ENCODE data around the gene ZBTB8A.
A peak's percentile ranks its signal among the peaks of the same experiment; 100 is the strongest.

ZBTB8A gene

DNA sequence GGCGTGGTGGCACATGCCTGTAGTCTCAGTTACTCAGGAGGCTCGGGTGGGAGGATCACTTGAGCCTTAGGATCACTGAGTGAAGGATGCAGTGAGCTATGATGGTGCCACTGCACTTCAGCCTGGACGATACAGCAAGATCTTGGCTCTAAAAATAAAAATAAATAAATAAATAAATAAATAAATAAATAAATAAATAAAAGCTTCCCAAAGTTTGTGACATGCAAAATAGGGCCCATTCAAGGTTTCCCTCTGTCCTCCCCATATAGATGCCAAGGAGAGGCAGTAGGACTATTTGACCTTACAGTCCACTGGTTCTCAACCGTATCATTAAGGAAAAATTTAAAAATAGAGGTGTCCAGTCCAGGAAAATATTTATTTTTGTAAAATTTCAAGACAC, 70.0 kb downstream of the ZBTB8A start:
- H3K27ac ChIP-seq: no peak overlapping the region
- TF ChIP-seq, protein P1, sequence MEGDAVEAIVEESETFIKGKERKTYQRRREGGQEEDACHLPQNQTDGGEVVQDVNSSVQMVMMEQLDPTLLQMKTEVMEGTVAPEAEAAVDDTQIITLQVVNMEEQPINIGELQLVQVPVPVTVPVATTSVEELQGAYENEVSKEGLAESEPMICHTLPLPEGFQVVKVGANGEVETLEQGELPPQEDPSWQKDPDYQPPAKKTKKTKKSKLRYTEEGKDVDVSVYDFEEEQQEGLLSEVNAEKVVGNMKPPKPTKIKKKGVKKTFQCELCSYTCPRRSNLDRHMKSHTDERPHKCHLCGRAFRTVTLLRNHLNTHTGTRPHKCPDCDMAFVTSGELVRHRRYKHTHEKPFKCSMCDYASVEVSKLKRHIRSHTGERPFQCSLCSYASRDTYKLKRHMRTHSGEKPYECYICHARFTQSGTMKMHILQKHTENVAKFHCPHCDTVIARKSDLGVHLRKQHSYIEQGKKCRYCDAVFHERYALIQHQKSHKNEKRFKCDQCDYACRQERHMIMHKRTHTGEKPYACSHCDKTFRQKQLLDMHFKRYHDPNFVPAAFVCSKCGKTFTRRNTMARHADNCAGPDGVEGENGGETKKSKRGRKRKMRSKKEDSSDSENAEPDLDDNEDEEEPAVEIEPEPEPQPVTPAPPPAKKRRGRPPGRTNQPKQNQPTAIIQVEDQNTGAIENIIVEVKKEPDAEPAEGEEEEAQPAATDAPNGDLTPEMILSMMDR (conservative IDR thresholded peaks at IDR 0.05): no peak
- TF ChIP-seq ZFX (IDR thresholded peaks at IDR 0.05): no peak

DNA sequence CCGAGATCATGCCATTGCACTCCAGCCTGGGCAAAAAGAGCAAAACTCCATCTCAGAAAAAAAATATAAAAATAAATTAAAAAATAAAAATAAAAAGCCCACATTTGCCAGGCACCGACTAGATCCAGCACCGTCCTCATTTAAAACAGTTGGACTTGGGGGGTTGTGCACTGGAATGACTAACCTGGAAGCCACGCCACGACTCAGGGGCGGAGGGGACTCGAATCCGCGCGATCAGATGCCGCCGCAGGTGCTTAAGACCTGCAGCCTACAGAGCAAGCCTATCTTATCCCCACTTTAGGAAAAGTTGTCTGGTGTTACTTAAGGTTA, 72.6 kb downstream of the ZBTB8A start:
- H3K27ac ChIP-seq: peak overlapping the region; percentile 36
- TF ChIP-seq ZFX (IDR thresholded peaks at IDR 0.05): no peak
- TF ChIP-seq, protein P1 (conservative IDR thresholded peaks at IDR 0.05): no peak

DNA sequence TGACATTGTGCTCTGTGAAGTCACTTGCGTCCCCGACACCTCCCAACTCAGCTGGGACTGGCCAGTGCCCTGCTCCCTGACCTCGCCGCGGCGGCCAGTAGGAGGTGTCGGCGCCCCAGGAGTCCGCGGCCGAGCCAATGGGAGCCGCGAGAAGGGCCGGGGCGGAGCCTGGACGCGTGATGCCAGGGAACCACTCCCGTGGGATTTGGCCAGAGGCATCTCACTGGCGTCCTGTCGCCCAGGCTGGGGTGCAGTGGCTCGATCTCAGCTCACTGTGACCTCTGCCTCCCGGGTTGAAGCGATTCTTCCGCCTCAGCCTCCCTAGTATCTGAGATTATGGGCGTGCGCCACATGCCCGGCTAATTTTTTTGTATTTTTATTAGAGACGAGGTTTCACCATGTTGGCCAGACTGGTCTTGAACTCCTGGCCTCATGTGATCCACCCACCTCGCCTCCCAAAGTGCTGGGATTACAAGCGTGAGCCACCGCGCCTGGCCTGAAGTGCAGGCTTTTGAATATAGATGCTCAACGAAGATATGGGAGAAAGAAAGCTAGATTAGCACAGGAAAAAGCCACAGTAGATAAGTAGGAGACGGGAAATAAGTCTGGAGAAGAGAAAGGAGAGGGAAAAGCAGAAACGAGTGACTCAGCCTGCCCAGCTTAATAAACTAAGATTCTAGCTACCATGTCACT, 73.1 kb downstream of the ZBTB8A start:
- H3K27ac ChIP-seq: peak overlapping the region; percentile 36
- TF ChIP-seq ZFX (IDR thresholded peaks at IDR 0.05): no peak
- TF ChIP-seq, protein P1 (conservative IDR thresholded peaks at IDR 0.05): no peak; the same call in 1 of the 2 replicates

DNA sequence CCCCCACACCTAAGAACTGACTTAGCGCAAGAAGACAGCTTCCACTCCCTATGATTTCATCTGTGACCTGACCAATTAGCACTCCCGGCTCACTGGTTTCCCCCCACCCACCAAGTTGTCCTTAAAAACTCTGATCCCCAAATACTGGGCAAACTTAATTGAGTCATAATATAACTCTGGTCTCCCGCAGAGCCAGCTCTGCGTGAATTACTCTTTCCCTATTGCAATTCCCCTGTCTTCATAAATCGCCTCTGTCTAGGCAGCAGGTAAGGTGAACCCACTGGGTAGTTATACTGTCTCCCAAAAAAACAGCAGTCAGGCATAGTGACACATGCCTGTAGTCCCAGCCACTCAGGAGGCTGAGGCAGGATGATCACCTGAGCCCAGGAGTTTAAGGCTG, 74.2 kb downstream of the ZBTB8A start:
- H3K27ac ChIP-seq: no peak overlapping the region
- no peak for TF ChIP-seq ZFX (IDR thresholded peaks at IDR 0.05)
- TF ChIP-seq, protein P1 (conservative IDR thresholded peaks at IDR 0.05): no peak

DNA sequence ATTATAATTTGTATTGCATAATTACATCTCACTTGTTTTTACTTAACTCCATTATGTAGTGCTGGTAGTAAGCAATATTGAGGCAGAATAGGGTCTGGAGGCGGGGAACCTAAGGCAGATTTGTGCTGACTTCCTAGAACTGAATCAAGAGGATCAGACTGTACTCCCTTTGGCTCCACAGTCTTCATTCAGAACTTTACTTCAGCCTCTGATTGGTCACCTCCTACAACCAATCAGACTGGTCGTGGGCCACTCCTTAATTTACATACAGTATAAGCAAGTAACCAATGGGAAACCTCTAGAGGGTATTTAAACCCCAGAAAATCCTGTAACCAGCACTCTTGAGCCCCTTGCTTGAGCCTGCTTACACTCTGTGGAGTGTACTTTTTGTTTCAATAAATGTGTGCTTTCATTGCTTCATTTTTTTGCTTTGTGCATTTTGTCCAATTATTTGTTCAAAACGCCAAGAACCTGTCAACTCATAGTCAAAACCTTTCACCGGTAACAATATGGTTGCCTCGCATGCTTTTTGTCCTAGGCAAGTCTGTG, 79.5 kb downstream of the ZBTB8A start:
- TF ChIP-seq, protein P1 (conservative IDR thresholded peaks at IDR 0.05): no peak
- no peak for TF ChIP-seq ZFX (IDR thresholded peaks at IDR 0.05)
- H3K27ac ChIP-seq: no peak overlapping the region

DNA sequence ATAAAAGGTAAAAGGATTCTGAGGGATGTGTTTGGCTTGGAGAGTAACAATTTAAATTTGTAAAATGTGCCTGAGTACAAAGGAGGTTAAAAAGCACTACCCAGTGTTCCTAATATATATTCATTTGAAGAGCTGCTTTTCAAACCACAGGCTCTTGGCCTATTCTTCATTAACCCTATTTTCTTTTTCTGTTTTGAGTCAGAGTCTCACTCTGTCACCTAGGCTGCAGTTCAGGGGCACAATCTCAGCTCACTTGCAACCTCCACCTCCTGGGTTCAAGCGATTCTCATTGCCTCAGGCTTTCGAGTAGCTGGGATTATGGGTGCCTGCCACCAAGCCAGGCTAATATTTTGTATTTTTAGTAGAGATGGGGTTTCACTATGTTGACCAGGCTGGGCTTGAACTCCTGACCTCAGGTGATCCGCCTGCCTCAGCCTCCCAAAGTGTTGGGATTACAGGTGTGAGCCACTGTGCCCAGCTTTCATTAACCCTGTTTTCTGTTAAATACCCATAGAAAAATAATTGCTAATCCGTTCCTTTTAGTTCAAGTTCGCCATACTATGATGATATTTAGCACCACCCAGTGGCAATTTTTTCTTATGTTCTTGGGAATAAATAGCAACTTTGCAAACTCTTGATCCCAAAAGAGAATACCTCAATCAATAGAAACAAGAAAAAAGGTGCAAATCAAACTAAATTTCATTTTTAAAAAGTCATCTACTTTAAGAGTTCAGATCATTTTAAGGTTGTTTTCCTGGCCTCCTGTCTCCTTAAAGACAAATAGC, 80.7 kb downstream of the ZBTB8A start:
- H3K27ac ChIP-seq: no peak overlapping the region
- TF ChIP-seq, protein P1 (conservative IDR thresholded peaks at IDR 0.05): no peak
- TF ChIP-seq ZFX (IDR thresholded peaks at IDR 0.05): no peak

DNA sequence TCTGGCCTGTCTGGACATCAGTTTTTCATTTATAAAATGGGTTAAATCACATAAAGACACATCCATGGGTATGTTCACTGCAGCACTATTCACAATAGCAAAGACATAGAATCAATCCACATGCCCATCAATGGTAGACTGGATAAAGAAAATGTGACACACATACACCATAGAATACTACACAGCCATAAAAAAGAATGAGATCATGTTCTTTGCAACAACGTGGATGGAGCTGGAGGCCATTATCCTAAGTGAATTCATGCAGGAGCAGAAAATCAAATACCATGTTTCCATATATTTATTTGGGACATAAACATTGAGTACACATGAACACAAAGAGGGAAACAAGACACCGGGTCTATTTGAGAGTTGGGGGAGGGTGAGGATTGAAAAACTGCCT, 83.0 kb downstream of the ZBTB8A start:
- H3K27ac ChIP-seq: no peak overlapping the region
- TF ChIP-seq, protein P1 (conservative IDR thresholded peaks at IDR 0.05): no peak
- no peak for TF ChIP-seq ZFX (IDR thresholded peaks at IDR 0.05)

Data from C4-2B (cell line).